Fibroblast of lung (primary cell): ENCODE data around the gene BLACAT1. TPM values are rescaled to one million over a fixed set of nuclear protein-coding genes. Genes with fewer than 3 reads are reported as not detected.
A peak's percentile ranks its signal among the peaks of the same experiment; 100 is the strongest.

Source experiments
- DNase-seq, 2 donors: peaks; one replicate each; pipeline versions ENCODE4 v3.0.0 to v3.0.0-alpha.2; 2010; ENCODE audit warnings: low read depth in 2 of 2
- H2AFZ ChIP-seq: 2 replicates; pipeline ENCODE4 v1.5.1; 2012; ENCODE audit warnings: low read length, control low read depth, inconsistent platforms
- H3K27ac ChIP-seq: 2 replicates; pipeline ENCODE4 v1.5.1; 2011; ENCODE audit warnings: low read length, control low read depth; ENCODE audit not compliant: insufficient read depth
- H3K27me3 ChIP-seq: 2 replicates; pipeline ENCODE4 v1.5.1; 2011; ENCODE audit warnings: mild to moderate bottlenecking, low read length; ENCODE audit not compliant: control insufficient read depth, insufficient read depth
- H3K36me3 ChIP-seq: 2 replicates; pipeline ENCODE4 v1.5.1; 2011; ENCODE audit warnings: low read length; ENCODE audit not compliant: control insufficient read depth, insufficient read depth
- H3K4me1 ChIP-seq: 2 replicates; pipeline ENCODE4 v1.5.1; 2011; ENCODE audit warnings: low read length; ENCODE audit not compliant: control insufficient read depth, insufficient read depth; ENCODE audit errors: extremely low read depth
- H3K4me2 ChIP-seq: 2 replicates; pipeline ENCODE4 v1.5.1; 2011; ENCODE audit warnings: low read length, control low read depth; ENCODE audit not compliant: insufficient read depth; ENCODE audit errors: extremely low read depth
- H3K4me3 ChIP-seq, 4 experiments: fragments of 200-600 bp in 1 of 4; sonication (generic) in 1 of 4; replicated peaks in 1 of 4; 2 replicates each; pipeline ENCODE4 v1.5.1; 2011 to 2016; ENCODE audit warnings: low read length in 4 of 4, low read depth in 3 of 4, mild to moderate bottlenecking in 3 of 4, control low read depth in 2 of 4, inconsistent platforms in 1 of 4, mixed read lengths in 1 of 4; ENCODE audit not compliant: insufficient read depth in 1 of 4; ENCODE audit errors: control extremely low read depth in 1 of 4
- H3K79me2 ChIP-seq: 2 replicates; pipeline ENCODE4 v1.5.1; 2012; ENCODE audit warnings: mild to moderate bottlenecking, low read length, inconsistent platforms; ENCODE audit not compliant: control insufficient read depth, insufficient read depth
- H3K9ac ChIP-seq: 2 replicates; pipeline ENCODE4 v1.5.1; 2011; ENCODE audit warnings: mild to moderate bottlenecking, low read length, control low read depth; ENCODE audit not compliant: insufficient read depth
- H3K9me3 ChIP-seq: 2 replicates; pipeline ENCODE4 v1.5.1; 2012; ENCODE audit warnings: low read depth, low read length; ENCODE audit not compliant: control insufficient read depth, insufficient read depth
- H4K20me1 ChIP-seq: 2 replicates; pipeline ENCODE4 v1.5.1; 2011; ENCODE audit warnings: low read length; ENCODE audit not compliant: control insufficient read depth, insufficient read depth; ENCODE audit errors: extremely low read depth
- CTCF ChIP-seq, 2 donors: IDR thresholded peaks in 1 of 2; conservative IDR thresholded peaks in 1 of 2; 1 replicate in 1 of 2; 2 replicates in 1 of 2; pipeline ENCODE4 v1.5.1; 2011 to 2012; ENCODE audit warnings: low read length in 2 of 2, control low read depth in 1 of 2, inconsistent platforms in 1 of 2, low read depth in 1 of 2, mild to moderate bottlenecking in 1 of 2
- EZH2 ChIP-seq: IDR thresholded peaks from 2 replicates; pipeline ENCODE4 v1.5.1; 2012; ENCODE audit warnings: low read length, control low read depth, mild to moderate bottlenecking; ENCODE audit errors: missing control alignments
- polyA plus RNA-seq, 2 donors: library from polyadenylated mRNA; depleted of rRNA in 1 of 2; stranded (reverse) in 1 of 2; unstranded in 1 of 2; fragments of >200 nt; gene quantifications; 2 replicates each; pipeline ENCODE4 v1.2.1, GENCODE V29; 2011 to 2012; ENCODE audit warnings: missing spikeins in 1 of 2
- total RNA-seq: library from RNA; depleted of rRNA; stranded (reverse); fragments of >200 nt; gene quantifications from 2 replicates; pipeline ENCODE4 v1.2.1, GENCODE V29; 2014

The BLACAT1 gene
- total and polyA plus RNA-seq, 2 donors (not counting 1 experiment from before 2014, with no cell fraction given), result not detected

GRCh38 chr1:205421798-205422197 is 34.0 kb downstream of the BLACAT1 start, which contains the start of gene LEMD1:
LEMD1 (minus strand) TSS chr1:205422056; CDS start chr1:205420536, 1,520 bp downstream.
- no peaks in the 10 kb centered on the region for H3K36me3 ChIP-seq
- H3K27me3 ChIP-seq, result peaks cover 32% of the 10 kb centered on the region
- no peak within 1 kb of the TSS for H3K27ac ChIP-seq
- no peaks in the 10 kb centered on the region for H3K79me2 ChIP-seq
- H2AFZ ChIP-seq, result no peak within 1 kb of the TSS
- H3K4me2 ChIP-seq, result no peak within 1 kb of the TSS
- H3K9me3 ChIP-seq, result no peaks in the 10 kb centered on the region
- peak in 1 of 2 donors; percentile 32 for DNase-seq
- no peak within 1 kb of the TSS for H3K9ac ChIP-seq
- no peaks in the 10 kb centered on the region for H3K4me1 ChIP-seq
- no peak for TF ChIP-seq EZH2
- no peak for TF ChIP-seq CTCF (conservative IDR thresholded peaks at IDR 0.05 in 1 of 2, IDR thresholded peaks at IDR 0.05 in 1 of 2; ENCODE audit: low read depth in 1 of 2, low read length in 2 of 2)
- no peak within 1 kb of the TSS for H3K4me3 ChIP-seq
- no peaks in the 10 kb centered on the region for H4K20me1 ChIP-seq

- no peak for DNase-seq
- no peak for TF ChIP-seq CTCF (conservative IDR thresholded peaks at IDR 0.05 in 1 of 2, IDR thresholded peaks at IDR 0.05 in 1 of 2; ENCODE audit: low read depth in 1 of 2, low read length in 2 of 2)
- TF ChIP-seq EZH2, result no peak
- Histone ChIP-seq H3K79me2 (no peaks in the 10 kb centered on the region), H3K4me1 (no peaks in the 10 kb centered on the region), H2AFZ (no peak overlapping the region), H3K9me3 (no peaks in the 10 kb centered on the region), H3K4me2 (no peak overlapping the region), H3K4me3 (no peak overlapping the region), H3K27ac (no peak overlapping the region), H4K20me1 (no peaks in the 10 kb centered on the region), H3K9ac (no peak overlapping the region), H3K36me3 (no peaks in the 10 kb centered on the region), H3K27me3 (peaks cover 30% of the 10 kb centered on the region)
Observed at GRCh38 chr1:205420938-205421337, 34.9 kb downstream of the BLACAT1 start.

- no peak overlapping the region for H3K9ac ChIP-seq
- no peak overlapping the region for H3K4me3 ChIP-seq
- no peak overlapping the region for H2AFZ ChIP-seq
- H3K4me1 ChIP-seq, result no peaks in the 10 kb centered on the region
- H3K27me3 ChIP-seq, result peaks cover 15% of the 10 kb centered on the region
- no peak for DNase-seq
- no peaks in the 10 kb centered on the region for H4K20me1 ChIP-seq
- no peaks in the 10 kb centered on the region for H3K9me3 ChIP-seq
- no peak overlapping the region for H3K4me2 ChIP-seq
- H3K36me3 ChIP-seq, result no peaks in the 10 kb centered on the region
- no peaks in the 10 kb centered on the region for H3K79me2 ChIP-seq
- H3K27ac ChIP-seq, result no peak overlapping the region
- TF ChIP-seq CTCF (conservative IDR thresholded peaks at IDR 0.05 in 1 of 2, IDR thresholded peaks at IDR 0.05 in 1 of 2; ENCODE audit: low read depth in 1 of 2, low read length in 2 of 2) (no peak), EZH2 (no peak)
Observed at GRCh38 chr1:205417870-205418635, 37.8 kb downstream of the BLACAT1 start.
